Activated CD8-positive, alpha-beta memory T cell treated with anti-CD3 and anti-CD28 coated beads for 4 hours (primary cell): ENCODE measurements around the gene ADCY4.

ENCODE experiments used
- DNase-seq, 2 donors: peaks; one replicate each; pipeline ENCODE4 v3.0.0-alpha.2; 2020; ENCODE audit warnings: low read depth in 2 of 2

ADCY4 gene

GRCh38 chr14:24274101-24274543 lies 60.7 kb downstream of the ADCY4 start:
- DNase-seq: peak in 1 of 2 donors; percentile 23

- no peak for DNase-seq
These were observed 61.4 kb downstream of the ADCY4 start for GRCh38 chr14:24273422-24273998.

DNA sequence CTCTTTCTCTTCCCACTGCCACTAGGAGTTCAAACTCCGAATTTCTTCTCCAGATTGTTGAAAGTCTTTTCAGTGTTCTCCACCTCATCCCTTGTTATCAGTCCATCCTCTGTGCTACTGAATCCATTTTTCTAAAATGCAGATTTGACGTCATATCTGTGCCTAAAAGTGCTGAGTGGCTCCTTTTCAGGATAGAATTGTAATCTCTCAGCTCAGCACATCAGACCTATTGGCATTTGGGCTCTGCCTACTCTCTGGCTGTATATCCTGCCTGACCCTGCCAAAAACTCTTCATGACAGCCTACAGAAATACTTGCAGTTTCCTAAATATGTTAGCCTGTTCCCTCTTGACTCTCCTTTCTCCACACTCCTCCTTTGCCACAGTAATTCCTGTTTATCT lies 62.4 kb downstream of the ADCY4 start:
- DNase-seq: no peak

GRCh38 chr14:24271834-24272263 lies 63.0 kb downstream of the ADCY4 start:
- DNase-seq: no peak

- peak; percentile 81 to 84 for DNase-seq
These were observed 63.6 kb downstream of the ADCY4 start, which contains the start of gene RABGGTA for GRCh38 chr14:24271134-24271833. RABGGTA (minus strand) TSS chr14:24271597; CDS start chr14:24271115, 482 bp downstream.

GRCh38 chr14:24270537-24271133 lies 64.2 kb downstream of the ADCY4 start:
- DNase-seq: no peak

DNA sequence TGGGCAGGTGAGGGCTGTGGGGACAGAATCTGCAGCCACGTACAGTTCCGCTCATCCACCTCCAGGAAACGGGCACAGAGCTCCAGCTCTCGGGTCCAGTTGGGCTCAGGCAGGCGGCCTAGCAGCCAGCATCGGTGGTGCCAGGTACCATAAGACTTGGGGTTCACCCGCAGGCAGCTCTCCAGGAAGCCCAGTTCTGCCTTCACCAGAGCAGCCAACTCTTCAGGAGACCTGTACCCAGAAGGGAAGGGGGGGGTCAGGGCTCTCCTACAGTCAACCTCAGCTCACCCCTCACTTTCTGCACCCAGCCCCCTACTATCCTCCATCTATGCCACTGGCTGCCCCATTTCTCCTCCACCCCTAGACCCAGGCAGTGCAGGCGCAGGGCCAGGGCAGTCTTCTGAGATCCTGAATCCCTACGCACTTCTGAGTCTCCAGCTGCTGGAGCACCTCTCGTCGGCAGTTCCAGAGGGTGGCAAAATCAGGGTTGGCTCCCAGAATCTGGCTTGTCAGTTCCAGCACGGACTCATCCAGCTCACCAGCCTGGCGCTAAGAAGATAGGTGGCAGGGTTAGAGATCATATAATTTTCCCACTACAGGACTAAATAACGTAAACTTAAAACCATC lies 64.8 kb downstream of the ADCY4 start:
- DNase-seq: no peak

GRCh38 chr14:24269368-24269767 lies 65.5 kb downstream of the ADCY4 start:
- DNase-seq: no peak
